Mucosa of rectum (tissue), 2 donors: ENCODE results near the gene MTUS2.

Experiments
- H3K27ac ChIP-seq, 2 donors: one replicate each; pipeline ENCODE4 v1.7.0; 2013; ENCODE audit warnings: inconsistent platforms in 2 of 2, low read depth in 2 of 2, low read length in 2 of 2
- H3K27me3 ChIP-seq, 2 donors: one replicate each; pipeline ENCODE4 v1.7.0; 2013; ENCODE audit warnings: low read length in 2 of 2; ENCODE audit not compliant: control insufficient read depth in 2 of 2, insufficient read depth in 2 of 2
- H3K36me3 ChIP-seq, 2 donors: one replicate each; pipeline ENCODE4 v1.7.0; 2013; ENCODE audit warnings: low read length in 2 of 2; ENCODE audit not compliant: control insufficient read depth in 2 of 2, insufficient read depth in 2 of 2
- H3K4me1 ChIP-seq, 2 donors: one replicate each; pipeline ENCODE4 v1.7.0; 2013; ENCODE audit warnings: low read length in 2 of 2, mild to moderate bottlenecking in 1 of 2; ENCODE audit not compliant: control insufficient read depth in 2 of 2, insufficient read depth in 2 of 2
- H3K4me3 ChIP-seq, 2 donors: one replicate each; pipeline ENCODE4 v1.7.0; 2013; ENCODE audit warnings: low read length in 2 of 2
- H3K9ac ChIP-seq, 2 donors: one replicate each; pipeline ENCODE4 v1.7.0; 2013; ENCODE audit warnings: low read length in 2 of 2, low read depth in 1 of 2, mild to moderate bottlenecking in 1 of 2
- H3K9me3 ChIP-seq, 2 donors: one replicate each; pipeline ENCODE4 v1.7.0; 2013; ENCODE audit warnings: low read length in 2 of 2; ENCODE audit not compliant: control insufficient read depth in 2 of 2
- donor health status: healthy.
- donor health status: Normal muscosa, but diverticular disease.

The MTUS2 gene

GRCh38 chr13:28954419-28954725 is 134.2 kb downstream of the MTUS2 start:
- Histone ChIP-seq H3K9ac (no peak overlapping the region), H3K27ac (no peak overlapping the region), H3K36me3 (no peaks in the 10 kb centered on the region), H3K27me3 (no peaks in the 10 kb centered on the region), H3K9me3 (peaks cover 0 to 7% of the 10 kb centered on the region in 2 donors), H3K4me3 (no peak overlapping the region), H3K4me1 (no peaks in the 10 kb centered on the region)

GRCh38 chr13:28954810-28955209 is 134.7 kb downstream of the MTUS2 start:
- Histone ChIP-seq H3K36me3 (no peaks in the 10 kb centered on the region), H3K9me3 (peaks cover 0 to 7% of the 10 kb centered on the region in 2 donors), H3K9ac (no peak overlapping the region), H3K4me3 (no peak overlapping the region), H3K27ac (no peak overlapping the region), H3K27me3 (no peaks in the 10 kb centered on the region), H3K4me1 (no peaks in the 10 kb centered on the region)

DNA sequence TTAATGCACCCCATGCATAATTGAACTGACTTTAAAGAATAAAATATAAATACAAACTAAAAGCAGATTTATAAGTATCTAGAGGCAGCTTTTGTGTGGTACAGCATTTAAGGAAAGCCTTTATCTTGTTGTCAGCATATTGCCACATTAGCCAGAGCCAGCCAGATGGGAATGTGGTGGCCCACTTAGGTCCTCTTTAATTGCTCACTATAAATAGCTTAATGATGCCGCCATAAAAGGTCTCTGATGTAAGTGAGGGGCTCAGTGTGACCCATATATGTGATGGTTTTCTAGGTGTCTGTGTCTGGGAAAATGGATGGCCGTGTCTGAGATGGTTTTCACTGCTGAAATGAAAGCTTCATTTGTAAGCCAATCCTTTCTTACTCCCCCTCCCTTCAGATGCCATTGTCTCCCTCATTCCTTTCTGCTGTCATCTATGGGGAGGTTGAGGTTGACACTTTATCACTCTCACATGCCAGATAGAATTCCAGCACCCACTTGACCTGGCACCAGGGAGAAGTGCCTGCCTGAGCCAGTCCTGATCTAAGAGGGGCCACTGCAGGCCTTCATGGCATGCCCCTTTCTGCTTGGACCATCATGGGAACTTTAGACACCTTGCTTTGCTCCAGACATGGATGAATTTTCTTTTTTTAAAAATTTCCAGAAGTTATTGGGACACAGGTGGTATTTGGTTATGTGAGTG is 135.3 kb downstream of the MTUS2 start:
- H3K36me3 ChIP-seq: no peaks in the 10 kb centered on the region
- H3K4me1 ChIP-seq: no peaks in the 10 kb centered on the region
- no peak overlapping the region for H3K27ac ChIP-seq
- peaks cover 0 to 4% of the 10 kb centered on the region in 2 donors for H3K9me3 ChIP-seq
- no peak overlapping the region for H3K9ac ChIP-seq
- no peaks in the 10 kb centered on the region for H3K27me3 ChIP-seq
- H3K4me3 ChIP-seq: no peak overlapping the region

GRCh38 chr13:28958018-28958417 is 137.9 kb downstream of the MTUS2 start:
- Histone ChIP-seq H3K27ac (no peak overlapping the region), H3K27me3 (no peaks in the 10 kb centered on the region), H3K4me3 (no peak overlapping the region)

DNA sequence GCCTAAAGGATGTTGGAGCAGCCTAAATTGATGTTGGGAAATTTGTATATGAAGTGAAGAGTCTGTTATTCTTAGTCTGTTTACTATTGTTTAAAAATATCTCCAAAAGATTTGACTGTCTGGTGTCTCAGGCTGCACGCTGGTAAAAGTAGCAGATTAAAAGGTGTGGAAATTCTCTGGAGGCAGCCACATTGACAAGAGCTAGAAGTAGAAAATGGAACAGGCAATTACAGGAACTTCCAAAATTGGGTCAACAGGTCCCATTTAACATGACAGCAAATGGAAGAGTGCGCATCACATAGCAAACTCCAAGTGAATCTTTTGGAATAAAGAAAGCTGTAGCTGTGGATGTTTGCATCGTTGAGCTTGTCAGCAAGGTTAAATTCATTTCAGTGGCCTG is 138.3 kb downstream of the MTUS2 start:
- peaks cover 0 to 4% of the 10 kb centered on the region in 2 donors for H3K9me3 ChIP-seq
- H3K4me1 ChIP-seq: no peaks in the 10 kb centered on the region
- H3K36me3 ChIP-seq: no peaks in the 10 kb centered on the region
- H3K27me3 ChIP-seq: no peaks in the 10 kb centered on the region
- no peak overlapping the region for H3K27ac ChIP-seq
- no peak overlapping the region for H3K4me3 ChIP-seq
- no peak overlapping the region for H3K9ac ChIP-seq

More at GRCh38 chr13:28958018-28958417, 137.9 kb downstream of the MTUS2 start:
- H3K9me3 ChIP-seq: peaks cover 0 to 4% of the 10 kb centered on the region in 2 donors
- no peaks in the 10 kb centered on the region for H3K36me3 ChIP-seq
- no peak overlapping the region for H3K9ac ChIP-seq
- H3K4me1 ChIP-seq: no peaks in the 10 kb centered on the region

- Histone ChIP-seq H3K36me3 (no peaks in the 10 kb centered on the region), H3K9ac (no peak overlapping the region), H3K4me3 (no peak overlapping the region), H3K9me3 (no peaks in the 10 kb centered on the region), H3K27me3 (no peaks in the 10 kb centered on the region), H3K4me1 (no peaks in the 10 kb centered on the region), H3K27ac (no peak overlapping the region)
These were observed 143.9 kb downstream of the MTUS2 start for GRCh38 chr13:28964052-28964451.

- Histone ChIP-seq H3K9ac (no peak overlapping the region), H3K4me3 (no peak overlapping the region), H3K9me3 (no peaks in the 10 kb centered on the region), H3K27ac (no peak overlapping the region), H3K36me3 (no peaks in the 10 kb centered on the region), H3K27me3 (no peaks in the 10 kb centered on the region), H3K4me1 (no peaks in the 10 kb centered on the region)
These were observed 144.7 kb downstream of the MTUS2 start for GRCh38 chr13:28964803-28965202.

DNA sequence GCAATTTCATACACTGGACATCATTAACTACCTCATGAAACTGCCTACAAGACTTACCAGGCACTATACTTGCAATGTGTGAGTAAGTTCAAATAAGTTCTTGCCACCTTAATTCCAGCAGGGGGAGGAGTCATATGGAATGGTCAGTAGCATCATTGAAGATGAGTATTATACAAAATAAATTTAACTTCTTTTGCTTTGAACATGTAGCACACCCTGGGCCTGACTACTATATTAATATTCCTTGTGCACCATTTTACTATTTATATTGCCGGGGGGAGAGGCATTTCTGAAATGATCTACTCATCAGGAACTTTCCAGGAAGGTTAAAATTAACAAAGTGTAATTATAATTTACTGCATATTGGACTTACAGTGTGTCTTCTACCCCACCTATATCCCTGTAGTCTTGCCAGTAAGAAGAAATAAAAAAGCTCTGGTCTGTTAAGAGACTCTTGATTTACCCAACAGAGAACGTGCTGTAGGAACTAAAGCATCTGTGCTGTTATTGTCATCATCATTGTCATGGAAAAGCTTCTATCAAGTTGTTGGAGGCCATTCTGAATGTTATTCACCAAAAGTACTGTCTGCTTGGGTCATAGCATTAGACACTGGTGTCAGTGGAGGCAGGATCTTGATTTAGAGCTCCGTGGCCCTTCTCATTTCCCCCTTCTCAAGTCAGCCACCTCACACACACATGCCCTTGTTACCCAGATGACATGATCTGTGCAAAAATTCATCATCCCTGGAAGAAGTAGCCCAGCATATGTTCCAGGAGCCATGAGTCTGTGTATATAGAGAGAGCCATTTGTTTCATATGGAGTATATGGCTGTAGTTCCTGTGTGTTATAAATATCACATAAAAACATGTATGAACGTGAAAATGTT is 147.1 kb downstream of the MTUS2 start:
- Histone ChIP-seq H3K4me1 (no peaks in the 10 kb centered on the region), H3K9me3 (no peaks in the 10 kb centered on the region), H3K4me3 (no peak overlapping the region), H3K27ac (no peak overlapping the region), H3K36me3 (no peaks in the 10 kb centered on the region), H3K27me3 (no peaks in the 10 kb centered on the region), H3K9ac (no peak overlapping the region)

DNA sequence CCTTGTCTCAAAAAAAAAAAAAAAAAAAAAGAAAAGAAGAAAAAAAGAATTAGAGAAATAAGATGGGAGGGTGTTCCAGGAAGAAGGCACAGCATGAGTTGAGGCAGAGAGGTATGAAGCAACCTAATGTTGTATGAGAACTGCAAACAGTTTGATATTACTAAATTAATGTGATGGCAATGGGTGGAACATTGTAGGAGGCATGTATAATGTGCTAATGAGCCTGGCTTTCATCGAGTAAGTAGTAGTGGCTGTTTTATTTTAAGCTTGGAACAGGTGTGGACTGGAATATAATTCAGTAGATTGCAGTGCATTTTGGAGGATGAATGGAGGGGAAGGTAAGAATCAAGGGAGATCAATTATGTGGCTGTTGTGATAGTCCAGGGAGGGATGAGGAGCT is 156.1 kb downstream of the MTUS2 start:
- H3K9ac ChIP-seq: no peak overlapping the region
- no peaks in the 10 kb centered on the region for H3K27me3 ChIP-seq
- H3K36me3 ChIP-seq: no peaks in the 10 kb centered on the region
- H3K4me1 ChIP-seq: no peaks in the 10 kb centered on the region
- H3K9me3 ChIP-seq: no peaks in the 10 kb centered on the region
- no peak overlapping the region for H3K4me3 ChIP-seq
- H3K27ac ChIP-seq: no peak overlapping the region

- Histone ChIP-seq H3K36me3 (no peaks in the 10 kb centered on the region), H3K9me3 (no peaks in the 10 kb centered on the region), H3K4me3 (no peak overlapping the region), H3K9ac (no peak overlapping the region), H3K27me3 (no peaks in the 10 kb centered on the region), H3K4me1 (no peaks in the 10 kb centered on the region), H3K27ac (no peak overlapping the region)
These were observed 156.5 kb downstream of the MTUS2 start for GRCh38 chr13:28976636-28977035.
